ENCODE measurements around the gene ST3GAL3.

DNA sequence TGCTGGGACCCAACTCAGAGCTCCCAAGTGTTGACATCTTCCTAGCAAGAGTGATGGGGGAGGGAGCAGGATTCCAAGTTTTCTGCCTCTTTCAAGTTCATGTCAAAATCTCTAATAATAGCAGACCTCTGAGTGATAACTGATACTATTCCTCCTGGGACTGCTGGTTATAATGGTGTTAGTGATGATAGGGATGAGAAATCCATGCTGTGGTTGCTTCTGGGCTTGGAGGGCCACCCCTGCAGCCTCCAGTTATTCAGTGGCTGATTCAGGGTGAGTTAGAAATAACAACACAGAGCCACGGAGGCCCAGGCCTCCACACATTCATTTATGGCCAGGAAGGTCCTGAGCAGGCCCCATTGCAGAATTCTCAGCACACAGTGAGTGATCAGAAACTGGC lies 185.7 kb downstream of the ST3GAL3 start:
- TF ChIP-seq ELF4 (IDR thresholded peaks at IDR 0.05) (no peak), FOXM1 (IDR thresholded peaks at IDR 0.05; ENCODE audit: borderline replicate concordance) (no peak), SUZ12 (IDR thresholded peaks at IDR 0.05) (no peak), L3MBTL2 (conservative IDR thresholded peaks at IDR 0.05) (no peak), FOXA1 (IDR thresholded peaks at IDR 0.05) (no peak), NFRKB (IDR thresholded peaks at IDR 0.05) (no peak), BHLHE40 (IDR thresholded peaks at IDR 0.05; ENCODE audit: borderline replicate concordance) (no peak), TARDBP (IDR thresholded peaks at IDR 0.05) (no peak), ARNT (IDR thresholded peaks at IDR 0.05) (no peak)
